Measurements from ENCODE around the gene MSRB1.
"Not testable (repeated sequence)": the region's sequence is repeated elsewhere in the genome, so short reads cannot be mapped to it uniquely, and the experiment has no call there.

GRCh38 chr16:1958143-1958491 is 15.1 kb upstream of the MSRB1 start:
- not testable (repeated sequence) for TF ChIP-seq CTCF (IDR thresholded peaks at IDR 0.05); PRDM15 (CRISPR knock-in tag; IDR thresholded peaks at IDR 0.05); CREB1 (CRISPR knock-in tag; IDR thresholded peaks at IDR 0.05); NFYB (CRISPR knock-in tag; conservative IDR thresholded peaks at IDR 0.05; ENCODE audit: low read depth); ATF3 (CRISPR knock-in tag; conservative IDR thresholded peaks at IDR 0.05); MAX (CRISPR knock-in tag; IDR thresholded peaks at IDR 0.05)

Data from WTC11 (cell line).